H4 (cell line): ENCODE data around the gene TBX21. TPM values are rescaled to one million over a fixed set of nuclear protein-coding genes. Genes with fewer than 3 reads are reported as not detected.
A peak's percentile ranks its signal among the peaks of the same experiment; 100 is the strongest.

Experiments used
- DNase-seq: peaks from one replicate; pipeline ENCODE4 v3.0.0-alpha.2; 2015; ENCODE audit warnings: low spot score
- total RNA-seq: library from RNA; depleted of rRNA; stranded (reverse); fragments of >200 nt; shearing (Covaris generic); gene quantifications from 2 replicates; pipeline ENCODE4 v1.2.3, GENCODE V29; 2014; rRNA removed

The TBX21 gene
- total RNA-seq, 1 experiment from 2014 or later, result 0.10 TPM

GRCh38 chr17:47774987-47775580, 42.0 kb downstream of the TBX21 start:
- DNase-seq, result no peak

GRCh38 chr17:47776330-47777197, 43.5 kb downstream of the TBX21 start:
- DNase-seq, result peak; percentile 46

GRCh38 chr17:47778184-47778635, 45.2 kb downstream of the TBX21 start:
- DNase-seq, result no peak

- no peak for DNase-seq
Measured at GRCh38 chr17:47781397-47781796, 48.4 kb downstream of the TBX21 start.

DNA sequence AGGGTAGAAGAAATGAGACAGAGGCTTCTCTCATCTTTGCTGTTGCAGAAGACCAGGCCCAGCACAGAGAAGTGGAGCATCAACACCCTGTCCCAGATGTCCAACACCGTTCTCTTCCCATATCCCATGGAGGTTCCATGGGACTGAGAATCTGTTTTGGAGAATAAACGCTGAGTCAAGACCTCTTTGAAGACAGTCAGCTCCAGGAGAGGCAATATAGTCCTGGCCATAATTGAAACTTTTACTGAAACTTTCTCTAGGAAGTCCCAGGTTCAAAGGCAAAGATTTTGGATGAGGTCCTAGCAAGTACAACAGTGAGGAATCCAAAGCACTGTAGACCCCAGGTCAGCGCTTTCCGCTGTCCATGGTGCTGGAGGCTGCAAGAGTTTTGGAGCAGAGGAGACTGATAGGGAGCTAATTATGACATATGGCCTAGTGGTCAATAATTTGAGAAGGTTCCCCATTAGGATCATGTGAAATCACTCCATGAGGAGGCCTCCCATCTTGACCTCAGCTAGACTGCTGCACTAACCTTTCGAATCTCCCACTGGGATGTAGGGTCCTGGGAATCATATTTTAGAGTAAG, 52.6 kb downstream of the TBX21 start:
- no peak for DNase-seq

- peak; percentile 35 for DNase-seq
Measured at GRCh38 chr17:47789611-47790561, 56.9 kb downstream of the TBX21 start.

DNA sequence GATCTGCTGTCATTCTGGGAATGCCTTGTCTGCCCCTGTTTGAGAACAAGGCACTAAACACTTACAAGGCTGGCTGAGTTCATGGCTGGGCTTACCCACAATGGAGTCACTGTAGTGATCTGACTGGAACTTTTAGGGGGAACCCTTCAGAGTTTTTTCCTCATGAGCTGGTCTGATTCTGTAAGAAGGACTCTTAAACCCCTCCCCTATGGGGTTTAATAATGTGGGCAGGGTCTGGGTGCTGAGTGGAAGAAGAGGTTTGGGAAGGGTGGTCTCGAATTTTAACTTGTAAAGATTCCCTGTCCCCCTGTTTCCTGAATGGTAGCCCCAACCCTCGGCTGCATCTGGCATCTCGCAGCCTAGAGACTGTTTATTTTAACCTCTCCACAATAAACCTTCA, 58.0 kb downstream of the TBX21 start:
- DNase-seq, result no peak

- DNase-seq, result no peak
Measured at GRCh38 chr17:47792457-47792856, 59.4 kb downstream of the TBX21 start.

DNA sequence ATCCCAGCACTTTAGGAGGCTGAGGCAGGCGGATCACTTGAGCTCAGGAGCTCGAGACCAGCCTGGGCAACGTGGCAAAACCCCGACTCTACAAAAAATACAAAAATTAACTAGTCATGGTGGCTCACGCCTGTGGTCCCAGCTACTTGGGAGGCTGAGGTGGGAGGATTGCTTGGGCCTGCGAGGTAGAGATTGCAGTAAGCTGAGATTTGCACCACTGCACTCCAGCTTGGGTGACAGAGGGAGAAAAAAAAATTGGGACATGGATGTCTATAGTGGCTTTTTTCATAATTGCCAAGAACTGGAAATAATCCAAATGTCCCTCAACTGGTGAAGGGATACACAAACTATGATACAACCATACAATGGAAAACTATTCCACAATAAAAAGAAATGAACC, 59.9 kb downstream of the TBX21 start:
- no peak for DNase-seq

Other genes with a start within 250 kb of the TBX21 start
- gene NPEPPS, start 202.1 kb upstream of the TBX21 start, total RNA-seq, result 31.2 and 53.5 TPM in 2 replicates
- gene KPNB1, start 83.3 kb upstream of the TBX21 start, total RNA-seq, result 381 and 436 TPM in 2 replicates
- gene TBKBP1, start 39.1 kb upstream of the TBX21 start, total RNA-seq, result 7.8 and 13.7 TPM in 2 replicates
- gene OSBPL7, start 88.6 kb downstream of the TBX21 start, total RNA-seq, result 1.9 and 4.4 TPM in 2 replicates
- gene MRPL10, start 98.3 kb downstream of the TBX21 start, total RNA-seq, result 54.8 and 69.1 TPM in 2 replicates
- gene LRRC46, start 98.4 kb downstream of the TBX21 start, total RNA-seq, result 0.27 and 0.35 TPM in 2 replicates
- gene SCRN2, start 108.0 kb downstream of the TBX21 start, total RNA-seq, result 21.0 and 21.9 TPM in 2 replicates
- gene SP6, start 117.9 kb downstream of the TBX21 start, total RNA-seq, result 0.14 and 0.21 TPM in 2 replicates
- 1.0 and 1.9 TPM in 2 replicates for gene SP2, start 163.0 kb downstream of the TBX21 start, total RNA-seq
- gene PNPO, start 208.3 kb downstream of the TBX21 start, total RNA-seq, result 38.2 and 47.5 TPM in 2 replicates
- not detected in 2 replicates for gene PRR15L, start 224.6 kb downstream of the TBX21 start, total RNA-seq
- gene CDK5RAP3, start 237.9 kb downstream of the TBX21 start, total RNA-seq, result 53.4 and 57.6 TPM in 2 replicates